Mesendoderm (in vitro differentiated cells): ENCODE results near the gene IQGAP2.

Source experiments
- DNase-seq: peaks from one replicate; pipeline ENCODE4 v3.0.0; 2013
- H2AK5ac ChIP-seq: 2 replicates; pipeline ENCODE4 v1.6.1; 2013; ENCODE audit warnings: low read length, inconsistent platforms
- H2BK120ac ChIP-seq: 2 replicates; pipeline ENCODE4 v1.6.1; 2013; ENCODE audit warnings: low read depth, mild to moderate bottlenecking, low read length, moderate library complexity, mixed read lengths
- H2BK15ac ChIP-seq: replicated peaks from 2 replicates; pipeline ENCODE4 v1.6.1; 2013; ENCODE audit warnings: low read depth, mild to moderate bottlenecking, moderate library complexity
- H2BK5ac ChIP-seq: 2 replicates; pipeline ENCODE4 v1.6.1; 2013; ENCODE audit warnings: low read length, inconsistent platforms
- H3K18ac ChIP-seq: 2 replicates; pipeline ENCODE4 v1.6.1; 2013; ENCODE audit warnings: mild to moderate bottlenecking, low read length, mixed read lengths
- H3K23ac ChIP-seq: one replicate; pipeline ENCODE4 v1.6.1; 2013; ENCODE audit warnings: low read length
- H3K27ac ChIP-seq: 2 replicates; pipeline ENCODE4 v1.5.1; 2013; ENCODE audit warnings: low read depth, mild to moderate bottlenecking, inconsistent platforms, low read length, moderate library complexity
- H3K27me3 ChIP-seq: 2 replicates; pipeline ENCODE4 v1.6.1; 2013; ENCODE audit warnings: low read length, control low read depth, mild to moderate bottlenecking, inconsistent platforms; ENCODE audit not compliant: insufficient read depth, poor library complexity
- H3K36me3 ChIP-seq: 2 replicates; pipeline ENCODE4 v1.6.1; 2013; ENCODE audit warnings: low read length, inconsistent platforms; ENCODE audit not compliant: control insufficient read depth, insufficient read depth
- H3K4ac ChIP-seq: one replicate; pipeline ENCODE4 v1.6.1; 2013; ENCODE audit warnings: low read depth, mild to moderate bottlenecking, low read length, moderate library complexity
- H3K4me1 ChIP-seq: 2 replicates; pipeline ENCODE4 v1.6.1; 2013; ENCODE audit warnings: low read depth, low read length, inconsistent platforms; ENCODE audit not compliant: control insufficient read depth
- H3K4me2 ChIP-seq: 2 replicates; pipeline ENCODE4 v1.6.1; 2013; ENCODE audit warnings: low read length
- H3K4me3 ChIP-seq: 2 replicates; pipeline ENCODE4 v1.5.1; 2013; ENCODE audit warnings: mild to moderate bottlenecking, low read length
- H3K56ac ChIP-seq: one replicate; pipeline ENCODE4 v1.6.1; 2013; ENCODE audit warnings: low read length
- H3K79me1 ChIP-seq: 2 replicates; pipeline ENCODE4 v1.6.1; 2013; ENCODE audit warnings: low read length, inconsistent platforms
- H3K79me2 ChIP-seq: 2 replicates; pipeline ENCODE4 v1.6.1; 2013; ENCODE audit warnings: mild to moderate bottlenecking, low read length; ENCODE audit not compliant: control insufficient read depth, insufficient read depth
- H3K9ac ChIP-seq: 2 replicates; pipeline ENCODE4 v1.6.1; 2013; ENCODE audit warnings: low read length, inconsistent platforms
- H4K5ac ChIP-seq: one replicate; pipeline ENCODE4 v1.6.1; 2013; ENCODE audit warnings: low read length
- H4K8ac ChIP-seq: one replicate; pipeline ENCODE4 v1.6.1; 2013; ENCODE audit warnings: low read depth, mild to moderate bottlenecking, control low read depth, low read length, moderate library complexity
- WGBS: extraction: QIAGEN DNeasy Blood & Tissue Kit; methylation state at CpG from one replicate; pipeline ENCODE4 v1.1.7; 2013; ENCODE audit warnings: low lambda C conversion rate, missing lambda C conversion rate; ENCODE audit not compliant: insufficient coverage; ENCODE audit errors: extremely low coverage; 5-methylcytosine and 5-hydroxymethylcytosine counted together

Gene IQGAP2

DNA sequence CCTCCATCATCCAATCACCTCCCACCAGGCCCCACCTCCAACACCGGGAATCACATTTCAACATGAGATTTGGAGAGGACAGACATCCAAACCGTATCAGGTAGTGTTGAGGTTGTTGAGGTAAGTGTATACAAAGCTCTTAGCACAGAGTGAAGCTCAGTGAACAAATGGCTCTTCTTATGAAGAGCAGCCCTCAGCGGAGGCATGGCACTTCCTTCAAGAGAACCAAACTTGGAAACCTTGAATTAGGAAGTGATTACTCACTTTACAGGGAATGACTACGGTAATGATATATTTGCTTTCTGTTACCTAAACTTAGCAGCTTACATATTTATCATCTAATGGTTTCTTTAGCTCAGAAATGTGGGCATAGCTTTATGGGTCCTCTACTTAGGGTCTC, 92.8 kb downstream of the IQGAP2 start:
- no peaks in the 10 kb centered on the region for H3K79me2 ChIP-seq
- no peak overlapping the region for H3K4me3 ChIP-seq
- no peak overlapping the region for H2BK15ac ChIP-seq
- DNase-seq: no peak
- no peak overlapping the region for H4K8ac ChIP-seq
- H3K9ac ChIP-seq: no peak overlapping the region
- H2BK5ac ChIP-seq: no peak overlapping the region
- H4K5ac ChIP-seq: no peak overlapping the region
- no CpG with 5 or more reads among the region's 4 CpGs for WGBS
- no peak overlapping the region for H3K4ac ChIP-seq
- no peak overlapping the region for H3K56ac ChIP-seq
- H2AK5ac ChIP-seq: no peak overlapping the region
- peaks cover 2% of the 10 kb centered on the region for H3K79me1 ChIP-seq
- no peak overlapping the region for H3K23ac ChIP-seq
- H3K27ac ChIP-seq: no peak overlapping the region
- H3K18ac ChIP-seq: no peak overlapping the region
- H3K4me2 ChIP-seq: no peak overlapping the region
- no peak overlapping the region for H2BK120ac ChIP-seq
- H3K27me3 ChIP-seq: no peaks in the 10 kb centered on the region
- peaks cover 14% of the 10 kb centered on the region for H3K4me1 ChIP-seq
- H3K36me3 ChIP-seq: no peaks in the 10 kb centered on the region

- Histone ChIP-seq H2BK120ac (no peak overlapping the region), H3K4me3 (no peak overlapping the region), H3K56ac (no peak overlapping the region), H3K79me1 (peaks cover 1% of the 10 kb centered on the region), H3K79me2 (no peaks in the 10 kb centered on the region), H3K4me2 (no peak overlapping the region), H4K8ac (no peak overlapping the region), H3K27ac (no peak overlapping the region), H4K5ac (no peak overlapping the region), H2BK5ac (no peak overlapping the region), H2BK15ac (no peak overlapping the region), H3K4ac (no peak overlapping the region), H3K23ac (no peak overlapping the region), H3K18ac (no peak overlapping the region), H3K36me3 (no peaks in the 10 kb centered on the region), H3K9ac (no peak overlapping the region), H3K4me1 (peaks cover 12% of the 10 kb centered on the region), H2AK5ac (no peak overlapping the region), H3K27me3 (no peaks in the 10 kb centered on the region)
- WGBS: no CpG with 5 or more reads among the region's 4 CpGs
- no peak for DNase-seq
Measured at GRCh38 chr5:76497065-76497460, 94.0 kb downstream of the IQGAP2 start.

- H3K18ac ChIP-seq: no peak overlapping the region
- H3K79me2 ChIP-seq: no peaks in the 10 kb centered on the region
- H3K4ac ChIP-seq: no peak overlapping the region
- no peak overlapping the region for H2BK15ac ChIP-seq
- no peak overlapping the region for H4K5ac ChIP-seq
- H3K27me3 ChIP-seq: no peaks in the 10 kb centered on the region
- no peaks in the 10 kb centered on the region for H3K36me3 ChIP-seq
- H3K9ac ChIP-seq: no peak overlapping the region
- no peak for DNase-seq
- no peak overlapping the region for H3K4me2 ChIP-seq
- H3K4me3 ChIP-seq: no peak overlapping the region
- H3K27ac ChIP-seq: no peak overlapping the region
- H2BK120ac ChIP-seq: no peak overlapping the region
- H3K79me1 ChIP-seq: no peaks in the 10 kb centered on the region
- H3K56ac ChIP-seq: no peak overlapping the region
- H4K8ac ChIP-seq: no peak overlapping the region
- H3K4me1 ChIP-seq: peaks cover 2% of the 10 kb centered on the region
- no peak overlapping the region for H3K23ac ChIP-seq
- no peak overlapping the region for H2BK5ac ChIP-seq
- H2AK5ac ChIP-seq: no peak overlapping the region
- no CpG with 5 or more reads among the region's 4 CpGs for WGBS
Measured at GRCh38 chr5:76497986-76498717, 95.1 kb downstream of the IQGAP2 start.

- no peaks in the 10 kb centered on the region for H3K36me3 ChIP-seq
- no peak overlapping the region for H2BK5ac ChIP-seq
- H3K4me2 ChIP-seq: no peak overlapping the region
- no CpG with 5 or more reads among the region's 2 CpGs for WGBS
- no peak for DNase-seq
- no peaks in the 10 kb centered on the region for H3K27me3 ChIP-seq
- no peaks in the 10 kb centered on the region for H3K79me2 ChIP-seq
- H4K8ac ChIP-seq: no peak overlapping the region
- no peak overlapping the region for H3K23ac ChIP-seq
- H3K4me1 ChIP-seq: no peaks in the 10 kb centered on the region
- no peak overlapping the region for H3K4me3 ChIP-seq
- H3K27ac ChIP-seq: no peak overlapping the region
- no peak overlapping the region for H3K18ac ChIP-seq
- no peak overlapping the region for H2BK120ac ChIP-seq
- no peak overlapping the region for H2BK15ac ChIP-seq
- H3K9ac ChIP-seq: no peak overlapping the region
- H4K5ac ChIP-seq: no peak overlapping the region
- no peaks in the 10 kb centered on the region for H3K79me1 ChIP-seq
- no peak overlapping the region for H3K4ac ChIP-seq
- no peak overlapping the region for H2AK5ac ChIP-seq
- H3K56ac ChIP-seq: no peak overlapping the region
Measured at GRCh38 chr5:76499507-76500161, 96.5 kb downstream of the IQGAP2 start.

DNA sequence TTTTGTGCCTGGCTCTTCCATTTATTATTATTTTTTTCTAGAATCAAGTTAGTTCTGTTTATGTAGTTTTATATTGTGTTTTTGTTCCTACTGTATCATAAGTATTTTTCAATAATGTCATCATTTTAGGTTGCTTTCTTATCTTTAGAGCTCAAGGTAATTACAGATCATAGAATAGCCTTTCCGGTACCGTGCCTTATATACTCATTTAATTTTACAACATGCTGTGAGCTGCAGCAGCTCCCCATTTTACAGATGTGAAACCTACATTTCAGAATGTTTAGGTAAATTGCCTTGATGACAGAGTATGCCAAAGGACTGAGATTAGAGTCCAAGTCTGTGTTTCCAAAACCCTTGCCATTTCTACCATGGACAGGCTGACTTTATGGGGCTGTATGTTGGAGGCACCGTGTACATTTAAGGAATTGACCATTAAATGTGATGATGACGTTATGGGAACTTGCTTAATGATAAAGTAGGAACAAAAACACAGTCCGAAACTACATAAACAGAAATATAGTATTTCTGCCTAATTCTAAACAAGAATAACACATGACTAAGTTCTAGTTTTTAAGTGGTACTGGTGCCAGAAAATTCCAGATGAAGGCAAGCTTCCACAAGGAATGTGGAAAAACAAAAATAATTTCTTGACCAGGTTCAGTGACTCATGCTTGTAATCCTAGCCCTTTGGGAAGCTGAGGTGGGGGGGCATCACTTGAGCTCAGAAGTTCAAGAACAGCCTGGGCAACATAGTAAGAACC, 97.7 kb downstream of the IQGAP2 start:
- H3K23ac ChIP-seq: no peak overlapping the region
- H3K36me3 ChIP-seq: no peaks in the 10 kb centered on the region
- H3K56ac ChIP-seq: no peak overlapping the region
- no peak overlapping the region for H3K27ac ChIP-seq
- H3K4me2 ChIP-seq: no peak overlapping the region
- H3K79me2 ChIP-seq: no peaks in the 10 kb centered on the region
- H2BK5ac ChIP-seq: no peak overlapping the region
- no peak overlapping the region for H4K5ac ChIP-seq
- no peaks in the 10 kb centered on the region for H3K4me1 ChIP-seq
- WGBS: no CpG with 5 or more reads among the region's 5 CpGs
- no peak overlapping the region for H3K9ac ChIP-seq
- H3K4ac ChIP-seq: no peak overlapping the region
- H2BK15ac ChIP-seq: no peak overlapping the region
- H3K18ac ChIP-seq: no peak overlapping the region
- H3K79me1 ChIP-seq: no peaks in the 10 kb centered on the region
- no peak for DNase-seq
- no peaks in the 10 kb centered on the region for H3K27me3 ChIP-seq
- no peak overlapping the region for H2AK5ac ChIP-seq
- H3K4me3 ChIP-seq: no peak overlapping the region
- no peak overlapping the region for H4K8ac ChIP-seq
- no peak overlapping the region for H2BK120ac ChIP-seq
